Femur (tissue), 1 donor: ENCODE data around the gene SEMA5A.
A peak's percentile ranks its signal among the peaks of the same experiment; 100 is the strongest.

Source experiments
- DNase-seq: peaks from one replicate; pipeline ENCODE4 v3.0.0-alpha.2; 2017

SEMA5A gene

GRCh38 chr5:9348401-9348996, 197.4 kb downstream of the SEMA5A start:
- DNase-seq = no peak

GRCh38 chr5:9347541-9348295, 198.2 kb downstream of the SEMA5A start:
- no peak for DNase-seq

- no peak for DNase-seq
These were observed 198.8 kb downstream of the SEMA5A start for GRCh38 chr5:9347032-9347431.

GRCh38 chr5:9344751-9345240, 201.1 kb downstream of the SEMA5A start:
- DNase-seq = no peak

- no peak for DNase-seq
These were observed 202.6 kb downstream of the SEMA5A start for GRCh38 chr5:9343146-9343850.

- no peak for DNase-seq
These were observed 203.6 kb downstream of the SEMA5A start for GRCh38 chr5:9342161-9342787.

- DNase-seq = peak; percentile 44
These were observed 205.8 kb downstream of the SEMA5A start for GRCh38 chr5:9340085-9340484.

- no peak for DNase-seq
These were observed 206.6 kb downstream of the SEMA5A start for GRCh38 chr5:9339206-9339818.

GRCh38 chr5:9338796-9339195, 207.1 kb downstream of the SEMA5A start:
- no peak for DNase-seq

GRCh38 chr5:9337928-9338595, 207.8 kb downstream of the SEMA5A start:
- DNase-seq = no peak

GRCh38 chr5:9335754-9336495, 209.9 kb downstream of the SEMA5A start:
- DNase-seq = no peak

GRCh38 chr5:9335269-9335668, 210.6 kb downstream of the SEMA5A start:
- DNase-seq = no peak

- DNase-seq = no peak
These were observed 213.8 kb downstream of the SEMA5A start for GRCh38 chr5:9332026-9332425.

GRCh38 chr5:9331372-9331771, 214.5 kb downstream of the SEMA5A start:
- DNase-seq = no peak

- no peak for DNase-seq
These were observed 216.8 kb downstream of the SEMA5A start for GRCh38 chr5:9329125-9329524.

GRCh38 chr5:9325549-9325948, 220.3 kb downstream of the SEMA5A start:
- DNase-seq = no peak

GRCh38 chr5:9324348-9325077, 221.4 kb downstream of the SEMA5A start:
- DNase-seq = no peak

- no peak for DNase-seq
These were observed 225.2 kb downstream of the SEMA5A start for GRCh38 chr5:9320652-9321051.

- no peak for DNase-seq
These were observed 227.8 kb downstream of the SEMA5A start for GRCh38 chr5:9318031-9318430.

- no peak for DNase-seq
These were observed 229.1 kb downstream of the SEMA5A start for GRCh38 chr5:9316733-9317132.

- DNase-seq = no peak
These were observed 229.8 kb downstream of the SEMA5A start for GRCh38 chr5:9316041-9316440.
